HG03439 (cell line): ENCODE measurements around the gene MTOR.
"Not testable (repeated sequence)": the region's sequence is repeated elsewhere in the genome, so short reads cannot be mapped to it uniquely, and the experiment has no call there.

ENCODE experiments used
- ATAC-seq: cut with Tn5 transposase; IDR thresholded peaks from one replicate; pipeline ENCODE4 v1.9.1; 2021; ENCODE audit warnings: mild to moderate bottlenecking, moderate library complexity; ENCODE audit not compliant: unreplicated experiment

The MTOR gene

DNA sequence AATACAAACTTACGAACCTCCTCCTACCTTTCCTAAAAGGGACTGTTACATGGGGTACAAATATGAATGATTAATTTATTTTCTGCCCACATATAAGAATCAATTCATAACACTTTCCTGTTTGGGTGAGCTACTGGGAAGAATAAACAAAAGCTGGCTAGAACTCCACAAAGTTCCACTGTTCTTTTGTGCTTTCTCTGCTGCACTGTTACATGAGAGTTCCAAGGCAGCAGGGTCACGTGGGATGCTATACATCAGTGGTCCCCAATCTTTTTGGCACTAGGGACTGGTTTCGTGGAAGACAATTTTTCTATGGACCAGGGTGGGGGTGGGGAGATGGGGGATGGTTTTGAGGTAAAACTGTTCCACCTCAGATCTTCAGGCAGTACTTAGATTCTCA is 75.4 kb downstream of the MTOR start:
- ATAC-seq = no peak

DNA sequence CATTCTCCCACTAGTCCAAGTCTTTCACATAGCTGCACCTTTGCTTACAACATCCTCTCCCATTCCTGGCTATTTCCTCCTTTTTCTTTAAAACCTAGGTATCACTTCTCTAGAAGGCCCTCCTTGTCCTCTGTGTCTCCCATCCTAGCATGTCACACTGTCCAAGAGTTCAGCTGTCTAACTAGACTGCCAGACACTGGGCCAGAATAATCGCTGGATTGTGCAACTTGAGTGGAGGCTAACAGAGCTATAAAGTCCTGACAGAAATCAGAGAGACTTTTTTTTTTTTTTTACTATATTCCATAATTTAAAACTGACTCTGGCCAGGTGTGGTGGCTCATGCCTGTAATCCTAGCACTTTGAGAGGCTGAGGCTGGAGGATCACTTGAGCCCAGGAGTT is 77.4 kb downstream of the MTOR start:
- no peak for ATAC-seq

DNA sequence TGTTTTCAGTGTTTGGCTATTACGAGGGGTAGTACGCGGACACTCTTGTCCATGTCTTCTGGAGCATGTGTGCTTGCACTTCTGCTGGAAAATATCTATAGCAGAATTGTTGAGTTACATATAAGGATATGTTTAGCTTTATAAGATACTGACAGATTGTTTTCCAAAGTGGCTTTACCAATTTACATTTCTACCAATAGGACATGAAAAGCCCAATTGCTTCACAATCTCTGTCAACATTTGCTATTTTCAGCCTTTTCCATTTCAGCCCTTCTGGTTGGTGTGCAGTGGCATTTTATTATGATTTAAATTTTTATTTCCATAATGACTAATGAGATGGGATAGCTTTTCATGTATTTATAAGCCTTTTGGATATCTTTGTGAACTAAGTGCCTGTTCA is 79.5 kb downstream of the MTOR start:
- ATAC-seq = no peak

DNA sequence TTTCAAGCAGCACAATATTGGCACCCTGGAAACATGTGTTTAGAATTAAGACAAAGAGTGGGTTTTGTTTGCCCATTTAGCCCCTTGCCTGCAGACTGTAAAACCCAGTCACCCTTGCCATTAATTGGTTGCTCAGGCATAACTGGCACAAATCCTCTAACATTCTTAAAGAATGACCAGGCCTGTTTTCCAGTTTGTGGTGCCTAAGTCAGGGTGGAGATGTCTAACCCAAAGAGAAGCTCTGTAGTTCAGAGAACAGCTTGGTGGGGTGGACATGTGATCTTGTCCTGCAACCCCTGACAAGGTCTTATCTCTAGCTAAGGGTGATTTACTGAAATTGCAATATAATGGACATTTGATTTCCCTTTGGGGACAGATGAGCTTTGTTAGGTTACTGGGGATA is 82.0 kb downstream of the MTOR start:
- no peak for ATAC-seq

DNA sequence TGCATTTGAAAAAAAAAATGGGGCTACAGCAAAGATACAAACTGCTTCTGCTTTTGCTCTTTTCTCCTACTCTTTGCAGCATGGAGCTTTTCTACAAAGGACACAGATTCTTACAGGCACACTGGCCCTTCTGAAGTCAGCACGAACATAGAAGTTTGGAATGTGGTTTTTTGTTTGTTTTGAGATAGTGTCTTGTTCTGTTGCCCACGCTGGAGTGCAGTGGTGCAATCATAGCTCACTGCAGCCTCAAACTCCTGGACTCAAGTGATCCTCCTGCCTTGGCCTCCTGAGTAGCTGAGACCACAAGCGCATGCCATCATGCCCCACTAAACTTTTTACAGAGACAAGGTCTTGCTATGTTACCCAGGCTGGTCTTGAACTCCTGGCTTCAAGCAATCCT is 82.6 kb downstream of the MTOR start:
- not testable (repeated sequence) for ATAC-seq

DNA sequence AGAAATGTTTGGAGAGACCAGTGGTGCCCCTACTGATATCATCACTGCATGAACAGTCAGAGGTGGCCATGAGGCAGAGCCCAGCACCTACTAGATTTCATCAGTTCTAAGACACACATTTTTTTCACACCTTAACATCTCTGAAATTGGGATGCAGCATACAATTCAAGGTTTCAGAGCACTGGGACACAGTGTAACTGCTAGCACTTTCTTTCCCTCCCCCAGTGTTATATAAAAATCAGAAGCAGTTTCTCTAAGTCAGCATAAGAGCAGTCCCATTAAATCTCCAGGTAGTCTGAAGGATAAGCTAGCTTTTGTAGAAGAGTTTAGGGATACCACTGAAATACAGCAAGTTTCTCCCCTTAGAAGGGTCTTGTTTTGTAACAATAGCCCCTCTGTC is 83.2 kb downstream of the MTOR start:
- no peak for ATAC-seq

DNA sequence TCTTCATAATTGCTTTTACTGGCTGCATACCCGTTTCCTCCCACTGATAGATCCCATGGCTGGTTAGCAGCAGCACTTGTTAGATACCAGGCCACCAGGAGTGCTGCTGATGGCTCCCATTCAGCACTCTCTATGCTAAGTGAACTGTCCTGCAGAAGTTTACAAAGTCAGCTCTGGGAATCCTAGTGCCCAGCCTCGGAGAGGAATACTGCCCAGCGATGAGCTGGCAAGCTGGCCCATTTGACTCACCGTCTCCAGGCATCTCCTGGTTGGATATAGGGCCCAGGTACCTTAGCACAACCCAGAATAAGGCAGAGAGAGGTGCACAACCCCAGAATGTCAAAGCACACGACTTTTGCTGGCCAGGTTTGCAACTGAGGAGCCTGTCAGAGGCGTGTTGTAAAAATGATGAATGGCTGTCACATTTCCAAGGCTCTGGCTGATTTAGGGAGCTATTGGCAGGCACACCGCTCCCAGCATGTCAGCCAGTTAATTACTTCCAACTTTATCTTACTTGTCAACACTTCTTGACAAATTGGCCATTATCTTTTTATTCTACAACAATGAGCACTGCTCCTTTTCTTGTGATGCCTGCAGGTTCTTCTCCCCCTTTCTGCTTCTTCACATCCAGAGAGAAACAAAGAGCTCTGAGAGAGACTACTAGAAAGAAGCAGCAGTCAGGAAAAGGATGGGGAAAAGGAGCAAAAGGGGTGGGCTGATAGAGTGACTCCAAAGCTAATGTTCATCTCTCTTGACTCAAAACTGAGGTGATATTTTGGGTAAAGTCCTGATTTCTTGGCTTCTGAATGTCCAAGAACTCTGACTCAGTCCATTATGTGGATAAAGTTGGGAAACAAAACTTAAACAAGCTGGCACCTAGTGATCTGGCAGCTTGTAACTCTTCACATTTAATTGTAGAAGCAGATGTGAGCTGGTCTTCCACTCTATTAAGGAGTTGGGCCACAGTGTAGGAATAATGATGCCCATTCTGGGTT is 84.0 kb downstream of the MTOR start:
- ATAC-seq = no peak

DNA sequence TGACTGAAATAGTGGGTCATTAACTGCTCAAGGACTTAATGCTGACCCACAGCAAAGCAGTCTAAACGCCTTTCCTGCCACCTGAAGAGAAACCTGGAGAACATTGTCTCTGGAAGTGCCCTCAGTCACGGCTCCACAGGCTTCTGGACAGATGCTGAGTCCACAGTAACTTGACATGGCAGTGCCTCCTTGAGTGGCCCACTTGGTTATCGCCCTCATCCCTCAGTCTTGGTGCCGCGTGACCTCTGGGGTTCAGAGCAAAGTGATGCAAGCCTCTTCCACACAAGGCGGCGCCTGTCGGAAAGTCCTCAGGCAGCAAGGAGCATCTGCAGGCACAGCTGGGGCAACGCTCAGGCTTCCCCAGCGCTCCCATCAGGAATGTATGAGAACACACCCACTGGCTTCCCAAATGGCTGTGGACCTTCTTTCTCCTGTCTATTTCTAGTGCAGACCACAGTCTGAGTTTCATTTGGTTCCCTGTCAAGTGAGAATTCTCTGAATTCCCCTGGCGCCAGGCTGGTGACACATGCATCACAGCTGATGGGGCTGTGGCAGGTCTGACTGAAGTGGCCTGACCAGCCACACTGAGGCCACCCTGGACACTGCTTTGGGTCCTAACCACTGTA is 86.2 kb downstream of the MTOR start:
- no peak for ATAC-seq

DNA sequence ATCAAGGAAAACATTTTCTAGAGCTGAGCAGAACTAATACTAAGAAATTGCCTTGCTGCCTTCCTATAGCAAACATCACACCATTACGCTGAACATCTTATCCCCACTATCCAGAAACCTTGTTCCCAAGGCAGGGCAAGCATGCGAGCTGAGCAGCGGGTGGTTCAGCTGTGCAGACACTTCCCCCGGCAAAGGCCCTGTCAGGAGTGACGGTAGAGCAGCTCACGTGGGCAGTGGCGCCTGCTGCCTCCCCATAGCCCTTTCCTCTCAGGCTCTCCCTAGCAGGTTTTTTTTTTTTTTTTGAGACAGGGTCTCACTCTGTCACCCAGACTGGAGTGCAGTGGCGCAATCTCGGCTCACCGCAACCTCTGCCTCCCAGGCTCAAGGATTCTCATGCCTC is 86.9 kb downstream of the MTOR start:
- ATAC-seq = no peak

DNA sequence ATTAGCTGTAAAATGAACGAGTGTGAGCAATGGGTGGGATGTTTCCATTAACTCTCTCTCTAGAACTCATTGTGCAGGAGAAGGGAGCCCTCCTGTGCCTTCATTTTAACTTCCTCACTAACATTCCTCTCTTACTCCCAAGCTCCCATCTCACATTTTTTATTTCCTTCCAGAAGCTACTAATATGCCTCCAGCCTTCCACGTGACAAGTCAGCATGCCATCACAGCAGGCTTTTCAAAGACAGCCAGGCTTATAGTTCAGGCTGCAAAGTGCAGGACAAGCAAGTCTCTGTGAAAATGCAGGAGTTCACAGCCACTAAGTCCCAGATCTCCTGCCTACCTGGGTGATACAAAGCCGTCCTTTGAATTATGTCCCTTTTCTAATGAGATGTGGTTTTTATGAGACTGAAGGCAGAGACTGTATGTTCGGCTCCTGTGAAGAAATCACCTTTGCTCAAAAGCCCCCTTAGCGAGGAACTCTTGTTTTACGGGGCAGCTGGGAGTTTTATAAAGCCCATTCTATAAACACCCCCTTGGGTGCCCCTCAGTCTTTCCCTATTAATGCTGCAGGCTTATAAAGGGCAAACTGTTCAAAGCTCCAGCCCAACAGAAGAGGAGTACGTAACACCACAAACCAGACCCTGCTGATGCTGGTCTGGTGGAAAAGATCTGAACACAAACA is 87.9 kb downstream of the MTOR start:
- no peak for ATAC-seq

DNA sequence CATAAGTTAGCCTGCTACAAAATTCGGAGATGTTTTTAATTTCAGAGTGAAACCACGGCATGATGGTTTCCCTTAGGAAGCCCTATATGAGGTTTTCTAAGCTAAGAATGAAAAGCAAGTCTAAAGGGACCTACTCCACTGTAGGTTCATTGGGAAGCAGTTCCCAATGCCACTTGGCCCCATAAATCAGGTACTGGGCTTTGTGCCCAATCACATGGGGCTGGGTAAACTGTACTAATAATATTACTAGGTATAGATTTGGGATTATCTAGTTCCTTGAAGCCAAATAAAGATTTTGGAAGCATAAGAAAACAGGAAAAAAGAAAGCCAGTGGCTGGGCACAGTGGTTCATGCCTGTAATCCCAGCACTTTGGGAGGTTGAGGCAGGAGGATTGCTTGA is 92.2 kb downstream of the MTOR start:
- ATAC-seq = no peak

DNA sequence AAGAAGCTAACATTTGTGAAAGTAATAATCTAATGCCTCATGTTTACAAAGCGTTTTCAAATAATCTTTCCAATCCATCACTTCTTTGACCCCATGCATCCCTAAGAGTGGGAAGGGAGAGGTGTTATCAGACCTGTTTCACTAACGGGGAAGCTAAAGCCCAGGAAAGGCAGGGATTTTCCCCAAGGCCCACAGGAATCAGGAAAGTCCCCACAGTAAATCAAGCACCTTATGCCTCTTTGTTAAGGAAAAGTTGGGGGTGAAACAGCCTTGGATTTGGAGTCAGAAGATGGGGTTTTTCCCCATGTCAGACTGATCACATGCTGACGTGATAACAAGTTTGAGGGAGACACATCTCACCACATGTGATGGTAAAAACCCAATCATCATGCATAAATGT is 93.1 kb downstream of the MTOR start:
- ATAC-seq = no peak

DNA sequence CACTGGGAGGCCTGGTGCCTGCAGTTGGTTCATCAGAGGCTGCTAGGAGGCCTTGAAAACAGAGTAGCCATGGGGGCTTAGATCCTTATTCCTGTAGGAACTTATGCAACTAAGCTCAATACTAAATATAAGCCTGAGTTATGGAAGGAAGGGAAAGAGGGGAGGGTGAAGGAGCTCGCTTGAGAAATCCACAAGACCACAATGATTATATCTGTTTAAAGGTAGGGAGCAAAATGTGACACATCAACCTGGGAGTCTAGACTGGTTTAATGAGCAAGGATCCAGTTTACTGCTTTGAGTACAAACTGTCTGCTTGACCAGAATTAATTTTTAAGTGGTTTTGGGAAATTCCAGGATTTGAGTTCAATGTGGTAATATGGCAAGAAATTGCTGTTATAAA is 93.6 kb downstream of the MTOR start:
- no peak for ATAC-seq

DNA sequence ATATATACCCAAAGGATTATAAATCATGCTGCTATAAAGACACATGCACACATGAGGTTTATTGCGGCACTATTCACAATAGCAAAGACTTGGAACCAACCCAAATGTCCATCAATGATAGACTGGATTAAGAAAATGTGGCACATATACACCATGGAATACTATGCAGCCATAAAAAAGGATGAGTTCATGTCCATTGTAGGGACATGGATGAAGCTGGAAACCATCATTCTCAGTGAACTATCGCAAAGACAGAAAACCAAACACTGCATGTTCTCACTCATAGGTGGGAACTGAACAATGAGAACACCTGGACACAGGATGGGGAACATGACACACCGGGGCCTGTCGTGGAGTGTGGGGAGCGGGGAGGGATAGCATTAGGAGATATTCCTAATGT is 95.6 kb downstream of the MTOR start:
- not testable (repeated sequence) for ATAC-seq

DNA sequence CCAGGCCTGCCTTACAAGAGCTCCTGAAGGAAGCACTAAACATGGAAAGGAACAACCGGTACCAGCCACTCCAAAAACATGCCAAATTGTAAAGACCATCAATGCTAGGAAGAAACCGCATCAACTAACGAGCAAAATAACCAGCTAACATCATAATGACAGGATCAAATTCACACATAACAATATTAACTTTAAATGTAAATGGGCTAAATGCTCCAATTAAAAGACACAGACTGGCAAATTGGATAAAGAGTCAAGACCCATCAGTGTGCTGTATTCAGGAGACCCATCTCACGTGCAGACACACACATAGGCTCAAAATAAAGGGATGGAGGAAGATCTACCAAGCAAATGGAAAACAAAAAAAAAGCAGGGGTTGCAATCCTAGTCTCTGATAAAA is 99.6 kb downstream of the MTOR start:
- ATAC-seq = not testable (repeated sequence)

DNA sequence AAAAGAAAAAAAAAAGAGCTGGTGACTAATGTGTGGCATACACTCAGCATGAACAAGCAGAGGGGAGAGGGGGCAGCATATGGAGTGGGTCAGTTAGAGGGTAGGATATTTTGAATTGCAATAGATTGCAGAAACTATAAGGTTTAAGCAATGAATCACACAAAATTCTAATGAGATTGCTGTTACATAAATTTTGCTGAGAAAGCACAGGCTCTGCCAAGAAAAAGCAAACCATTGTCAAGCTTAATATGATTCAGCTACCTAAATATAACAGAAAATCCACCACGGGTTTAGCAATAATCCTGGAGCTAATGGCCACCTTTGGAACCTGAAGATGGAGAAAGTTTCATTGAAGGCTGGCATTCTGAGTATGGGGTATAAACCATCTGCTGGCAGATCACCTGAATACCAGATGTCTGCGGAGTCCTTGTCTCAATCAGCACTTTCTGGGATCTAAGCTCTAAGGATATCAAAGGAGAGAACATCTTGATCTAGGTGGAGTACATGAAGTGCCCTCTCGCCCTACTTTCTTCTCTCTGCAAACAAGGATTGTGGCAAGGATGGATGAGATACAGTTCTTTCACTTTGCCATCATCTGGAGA is 103.5 kb downstream of the MTOR start:
- no peak for ATAC-seq

DNA sequence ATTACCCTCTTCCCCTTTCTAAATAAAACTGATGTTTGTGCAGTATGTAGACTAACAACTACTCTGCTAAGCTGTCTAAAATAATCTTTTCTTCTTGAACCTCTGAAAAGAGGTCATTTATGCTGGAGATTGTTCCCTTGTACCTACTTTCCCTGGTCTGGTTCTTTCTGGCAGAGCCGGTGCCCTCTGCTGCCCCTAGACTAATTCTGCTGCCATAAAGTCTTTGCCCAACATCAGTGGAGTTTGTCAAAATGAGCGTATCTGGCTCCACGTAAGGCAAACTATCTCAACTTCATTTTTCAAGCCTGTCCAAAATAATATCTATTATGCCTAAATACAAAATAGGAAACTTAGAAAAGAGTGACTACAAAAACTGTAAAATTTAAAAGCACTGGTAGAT is 104.1 kb downstream of the MTOR start:
- no peak for ATAC-seq

DNA sequence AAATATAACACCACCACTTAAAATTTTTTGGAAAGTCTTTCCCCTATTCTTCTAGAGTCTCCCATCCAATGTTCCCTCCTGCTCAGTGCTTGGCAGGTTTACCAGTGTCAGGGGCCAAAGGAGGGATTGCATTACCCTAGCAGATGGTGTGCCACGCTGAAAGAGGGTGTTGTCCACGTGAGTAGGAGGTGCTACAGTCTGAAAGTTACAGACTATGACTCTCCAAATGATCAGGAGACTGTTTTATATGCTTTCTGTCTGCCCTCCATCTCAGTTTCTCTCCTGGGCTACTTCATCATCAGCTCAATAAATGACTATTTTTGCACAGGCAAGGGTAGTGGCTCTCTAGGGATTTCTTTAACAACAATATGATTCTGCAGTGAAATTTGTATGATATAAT is 104.5 kb downstream of the MTOR start:
- no peak for ATAC-seq

DNA sequence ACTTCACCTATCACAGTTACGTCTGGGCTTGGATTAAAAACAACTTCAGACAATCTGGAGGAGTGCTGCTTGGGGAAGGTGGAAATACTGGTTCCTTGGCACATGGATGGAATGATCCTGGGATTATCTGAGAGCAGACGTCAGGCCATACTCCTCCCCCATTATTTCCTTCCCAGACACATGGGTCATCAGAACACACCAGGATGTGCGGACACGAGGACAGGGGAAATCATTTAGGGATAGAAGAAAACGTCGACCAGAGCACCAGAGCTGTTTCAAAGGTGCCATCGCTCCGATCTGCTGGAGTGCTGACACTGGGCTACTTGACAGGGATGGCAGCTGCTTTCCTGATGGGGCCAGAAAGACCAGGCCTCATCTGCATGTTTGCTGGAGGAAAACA is 105.0 kb downstream of the MTOR start:
- ATAC-seq = no peak

DNA sequence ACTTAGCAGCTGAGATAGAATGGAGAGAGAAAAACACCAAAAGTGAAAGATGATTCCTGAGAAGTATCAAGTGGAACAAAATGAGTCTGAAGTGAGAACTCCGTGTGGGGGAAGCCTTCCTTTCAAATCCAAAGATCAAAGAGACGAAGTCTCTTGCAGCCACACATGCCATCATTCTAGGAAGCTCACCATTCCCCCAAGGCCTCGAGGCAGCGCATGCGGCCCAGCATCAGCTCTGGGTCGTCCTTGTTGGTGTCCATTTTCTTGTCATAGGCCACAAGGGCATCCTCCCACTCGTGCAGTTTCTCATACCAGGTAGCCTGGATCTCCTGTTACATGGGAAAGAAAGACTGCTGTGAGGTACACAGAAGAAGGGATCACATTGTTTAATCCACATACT is 105.4 kb downstream of the MTOR start:
- no peak for ATAC-seq

DNA sequence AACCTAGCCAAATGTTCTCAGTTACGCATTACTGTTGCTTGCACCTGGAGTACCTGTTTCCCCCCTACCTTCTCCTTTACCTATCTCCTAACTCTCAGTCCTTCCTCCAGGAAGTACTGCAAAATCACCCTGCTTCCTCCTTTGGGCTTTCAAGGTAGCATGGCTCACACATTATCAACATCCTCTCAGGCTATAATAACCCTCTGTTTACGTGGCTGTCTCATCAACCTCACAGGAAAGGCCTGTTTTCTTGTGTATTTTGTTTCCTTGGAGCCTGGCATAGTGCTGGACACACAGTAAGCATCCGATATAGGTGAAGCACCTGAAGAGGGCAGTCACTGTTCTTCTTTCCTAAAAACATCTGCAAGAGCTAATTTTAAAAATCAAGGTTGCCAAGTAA is 105.9 kb downstream of the MTOR start:
- no peak for ATAC-seq
